Psoas muscle (tissue), 8 donors: ENCODE measurements around the gene PALS1. TPM values are rescaled to one million over a fixed set of nuclear protein-coding genes. Genes with fewer than 3 reads are reported as not detected.

Source experiments
- ATAC-seq, 4 donors: fragments of 200-7000 bp; cut with Tn5 transposase; one replicate each; pipeline ENCODE4 v1.9.1; 2020; ENCODE audit warnings: moderate library complexity in 3 of 4, mild to moderate bottlenecking in 2 of 4
- DNase-seq, 2 donors: peaks; one replicate each; pipeline ENCODE4 v3.0.0-alpha.2; 2020
- H3K27ac ChIP-seq: fragments of 200-600 bp; one replicate; pipeline ENCODE4 v1.8.0; 2022
- H3K27me3 ChIP-seq, 3 donors: fragments of 200-600 bp in 1 of 3; one replicate each; pipeline versions ENCODE4 v1.6.1 to v1.8.0; 2013 to 2022; ENCODE audit warnings: low read length in 2 of 3, mild to moderate bottlenecking in 2 of 3, moderate library complexity in 1 of 3; ENCODE audit not compliant: insufficient read depth in 3 of 3
- H3K36me3 ChIP-seq, 2 donors: fragments of 200-600 bp in 1 of 2; one replicate each; pipeline versions ENCODE4 v1.6.1 to v1.8.0; 2013 to 2022; ENCODE audit warnings: low read depth in 1 of 2, mild to moderate bottlenecking in 1 of 2, moderate library complexity in 1 of 2; ENCODE audit not compliant: insufficient read depth in 1 of 2
- H3K4me1 ChIP-seq: fragments of 200-600 bp; one replicate; pipeline ENCODE4 v1.8.0; 2022
- H3K4me3 ChIP-seq: fragments of 200-600 bp; one replicate; pipeline ENCODE4 v1.8.0; 2022; ENCODE audit warnings: mild to moderate bottlenecking
- H3K9me3 ChIP-seq: fragments of 200-600 bp; one replicate; pipeline ENCODE4 v1.8.0; 2022
- CTCF ChIP-seq: fragments of 200-600 bp; IDR thresholded peaks from one replicate; pipeline ENCODE4 v1.8.0; 2022; ENCODE audit warnings: antibody characterized with exemption
- WGBS, 3 donors: extraction: QIAGEN DNeasy Blood & Tissue Kit; methylation state at CpG; one replicate each; pipeline versions ENCODE4 v1.1.6 to v1.1.7; 2013; 5-methylcytosine and 5-hydroxymethylcytosine counted together
- intact Hi-C, 2 donors: fragments of 100-400 bp; cut with DNase I; formaldehyde crosslinking; loops; one replicate each; pipeline versions ENCODE4 v1.11.0 to v1.14.2; 2022
- polyA plus RNA-seq, 3 donors: library from polyadenylated mRNA; stranded (reverse); fragments of 200-250 nt; gene quantifications; one replicate each; pipeline ENCODE4 v1.2.3, GENCODE V29; 2013
- total RNA-seq, 4 donors: library from RNA; stranded (reverse); fragmentation: NEBNext Ultra II Directional in 2 of 4; extraction: Animal tissue kit (Norgen Biotek cat#: 25700) in 2 of 4; gene quantifications; one replicate each; pipeline versions ENCODE4 v1.2.1 to v1.2.4, GENCODE V29; 2021 to 2023
- donor health status: healthy with polysubstance abuse.
- donor health status: DM: no; HTN: no; CAD: no; lungs with moderate emphysema.
- donor health status: Bipolar disorder and iron deficiency.
- donor health status: healthy.
- donor health status: DM: yes; HTN: yes; CAD: no.
- donor health status: DM: no; HTN: no; CAD: no.
- donor health status: DM: no; HTN: no; CAD: no.
- donor health status: DM: yes; HTN: yes; CAD: no.

PALS1 gene
- total and polyA plus RNA-seq, 7 donors: 5.9 to 22.7 (median 17.1) TPM

- 92 to 95% (median 93%) methylated on average over 4 of the region's 4 CpGs for WGBS, 3 donors
These were observed 19.3 kb upstream of the PALS1 start for GRCh38 chr14:67221982-67222328.

GRCh38 chr14:67225523-67225922 lies 15.7 kb upstream of the PALS1 start:
- no peaks in the 10 kb centered on the region for H3K36me3 ChIP-seq
- ATAC-seq (no peak), DNase-seq (no peak)
- no peak overlapping the region for H3K27ac ChIP-seq
- H3K4me3 ChIP-seq: no peak overlapping the region
- intact Hi-C loops: no loop called here
- H3K9me3 ChIP-seq: no peaks in the 10 kb centered on the region
- no peak for TF ChIP-seq CTCF
- 78 to 84% (median 83%) methylated on average over 4 of the region's 4 CpGs for WGBS, 3 donors
- H3K27me3 ChIP-seq: no peaks in the 10 kb centered on the region
- no peaks in the 10 kb centered on the region for H3K4me1 ChIP-seq

More at GRCh38 chr14:67221982-67222328, 19.3 kb upstream of the PALS1 start:
- DNase-seq (no peak), ATAC-seq (no peak)
- H3K4me1 ChIP-seq: no peaks in the 10 kb centered on the region
- no peak overlapping the region for H3K4me3 ChIP-seq
- no peaks in the 10 kb centered on the region for H3K9me3 ChIP-seq
- no peak overlapping the region for H3K27ac ChIP-seq
- H3K27me3 ChIP-seq: no peaks in the 10 kb centered on the region
- intact Hi-C loops: no loop called here
- H3K36me3 ChIP-seq: no peaks in the 10 kb centered on the region
- no peak for TF ChIP-seq CTCF

GRCh38 chr14:67228325-67228984 lies 12.8 kb upstream of the PALS1 start:
- 64 to 85% (median 70%) methylated on average over 3 of the region's 3 CpGs for WGBS, 3 donors
- H3K4me3 ChIP-seq: no peak overlapping the region

GRCh38 chr14:67232066-67232465 lies 9.2 kb upstream of the PALS1 start:
- H3K4me3 ChIP-seq: no peak overlapping the region
- 81 to 94% (median 89%) methylated on average over 2 of the region's 2 CpGs for WGBS, 3 donors
- H3K36me3 ChIP-seq: no peaks in the 10 kb centered on the region
- no peaks in the 10 kb centered on the region for H3K4me1 ChIP-seq
- no peak overlapping the region for H3K27ac ChIP-seq
- TF ChIP-seq CTCF: no peak
- DNase-seq (no peak), ATAC-seq (no peak)
- no peaks in the 10 kb centered on the region for H3K27me3 ChIP-seq
- intact Hi-C loops: no loop called here
- no peaks in the 10 kb centered on the region for H3K9me3 ChIP-seq

More at GRCh38 chr14:67228325-67228984, 12.8 kb upstream of the PALS1 start:
- Histone ChIP-seq H3K27ac (no peak overlapping the region), H3K36me3 (no peaks in the 10 kb centered on the region), H3K9me3 (no peaks in the 10 kb centered on the region), H3K27me3 (no peaks in the 10 kb centered on the region), H3K4me1 (no peaks in the 10 kb centered on the region)
- DNase-seq (no peak), ATAC-seq (no peak)
- TF ChIP-seq CTCF: no peak
- intact Hi-C loops: no loop called here

GRCh38 chr14:67232621-67233020 lies 8.6 kb upstream of the PALS1 start:
- DNase-seq (no peak), ATAC-seq (no peak)
- H3K4me1 ChIP-seq: no peaks in the 10 kb centered on the region
- intact Hi-C loops: no loop called here
- TF ChIP-seq CTCF: no peak
- WGBS, 3 donors: 70 to 81% (median 79%) methylated on average over 2 of the region's 2 CpGs
- H3K9me3 ChIP-seq: no peaks in the 10 kb centered on the region
- H3K36me3 ChIP-seq: no peaks in the 10 kb centered on the region
- H3K4me3 ChIP-seq: no peak overlapping the region
- no peak overlapping the region for H3K27ac ChIP-seq
- H3K27me3 ChIP-seq: no peaks in the 10 kb centered on the region
